Mesenchymal stem cell (in vitro differentiated cells and primary cell): ENCODE measurements around the gene SPSB2.
A peak's percentile ranks its signal among the peaks of the same experiment; 100 is the strongest.
"Not testable (repeated sequence)": the region's sequence is repeated elsewhere in the genome, so short reads cannot be mapped to it uniquely, and the experiment has no call there.

Experiments used
- DNase-seq: peaks from one replicate; pipeline ENCODE4 v3.0.0-alpha.2; 2013
- H2AFZ ChIP-seq: one replicate; pipeline ENCODE4 v1.6.1; 2013; ENCODE audit warnings: low read depth, mild to moderate bottlenecking, control low read depth, inconsistent platforms, low read length, moderate library complexity
- H2AK5ac ChIP-seq: 2 replicates; pipeline ENCODE4 v1.6.1; 2013; ENCODE audit warnings: low read length, moderate library complexity, mild to moderate bottlenecking, inconsistent platforms; ENCODE audit not compliant: severe bottlenecking
- H2BK120ac ChIP-seq: one replicate; pipeline ENCODE4 v1.6.1; 2013; ENCODE audit warnings: low read depth, mild to moderate bottlenecking, inconsistent platforms, low read length, moderate library complexity
- H2BK12ac ChIP-seq, 2 experiments: one replicate each; pipeline ENCODE4 v1.6.1; 2013; ENCODE audit warnings: inconsistent platforms in 2 of 2, low read length in 2 of 2, mild to moderate bottlenecking in 2 of 2, moderate library complexity in 2 of 2, control low read depth in 1 of 2
- H2BK15ac ChIP-seq: one replicate; pipeline ENCODE4 v1.6.1; 2013; ENCODE audit warnings: mild to moderate bottlenecking, low read depth, inconsistent platforms; ENCODE audit not compliant: poor library complexity, severe bottlenecking
- H2BK5ac ChIP-seq: 2 replicates; pipeline ENCODE4 v1.6.1; 2013; ENCODE audit warnings: low read depth, mild to moderate bottlenecking, low read length, control low read depth, inconsistent platforms; ENCODE audit not compliant: poor library complexity, severe bottlenecking
- H3K14ac ChIP-seq, 2 experiments: one replicate each; pipeline ENCODE4 v1.6.1; 2013; ENCODE audit warnings: inconsistent platforms in 2 of 2, low read length in 2 of 2, control low read depth in 1 of 2, mild to moderate bottlenecking in 1 of 2, moderate library complexity in 1 of 2
- H3K18ac ChIP-seq, 2 experiments: one replicate each; pipeline ENCODE4 v1.6.1; 2013; ENCODE audit warnings: inconsistent platforms in 2 of 2, low read length in 2 of 2, control low read depth in 1 of 2, low read depth in 1 of 2, mild to moderate bottlenecking in 1 of 2
- H3K23ac ChIP-seq, 2 experiments: one replicate each; pipeline ENCODE4 v1.6.1; 2013; ENCODE audit warnings: inconsistent platforms in 2 of 2, low read length in 2 of 2, mild to moderate bottlenecking in 2 of 2, moderate library complexity in 2 of 2, control low read depth in 1 of 2
- H3K27ac ChIP-seq: 2 replicates; pipeline ENCODE4 v1.5.1; 2013; ENCODE audit warnings: mild to moderate bottlenecking, moderate library complexity, low read length, control low read depth, inconsistent platforms; ENCODE audit not compliant: poor library complexity, severe bottlenecking
- H3K27me3 ChIP-seq, 2 experiments: 2 replicates each; pipeline versions ENCODE4 v1.6.1 to v1.7.0; 2013; ENCODE audit warnings: low read length in 2 of 2, mild to moderate bottlenecking in 2 of 2, moderate library complexity in 2 of 2, control low read depth in 1 of 2, inconsistent platforms in 1 of 2; ENCODE audit not compliant: control insufficient read depth in 1 of 2, insufficient read depth in 1 of 2
- H3K36me3 ChIP-seq, 2 experiments: 2 replicates each; pipeline versions ENCODE4 v1.6.1 to v1.7.0; 2013; ENCODE audit warnings: low read length in 2 of 2, control low read depth in 1 of 2, inconsistent platforms in 1 of 2, low read depth in 1 of 2, mild to moderate bottlenecking in 1 of 2; ENCODE audit not compliant: insufficient read depth in 2 of 2, control insufficient read depth in 1 of 2
- H3K4ac ChIP-seq, 2 experiments: one replicate each; pipeline ENCODE4 v1.6.1; 2013; ENCODE audit warnings: inconsistent platforms in 2 of 2, low read length in 2 of 2, mild to moderate bottlenecking in 2 of 2, moderate library complexity in 2 of 2, control low read depth in 1 of 2, low read depth in 1 of 2
- H3K4me1 ChIP-seq: 2 replicates; pipeline ENCODE4 v1.6.1; 2013; ENCODE audit warnings: low read depth, low read length, control low read depth; ENCODE audit not compliant: control insufficient read depth, insufficient read depth
- H3K4me2 ChIP-seq: 2 replicates; pipeline ENCODE4 v1.6.1; 2013; ENCODE audit warnings: low read length, mild to moderate bottlenecking, inconsistent platforms; ENCODE audit not compliant: poor library complexity, severe bottlenecking
- H3K4me3 ChIP-seq, 2 experiments: 2 replicates each; pipeline versions ENCODE4 v1.5.1 to v1.7.0; 2013; ENCODE audit warnings: low read length in 2 of 2, mild to moderate bottlenecking in 2 of 2, control low read depth in 1 of 2, low read depth in 1 of 2; ENCODE audit not compliant: insufficient read depth in 1 of 2
- H3K79me1 ChIP-seq: replicated peaks from 2 replicates; pipeline ENCODE4 v1.6.1; 2013; ENCODE audit warnings: mild to moderate bottlenecking, control low read depth, low read length, inconsistent platforms; ENCODE audit not compliant: poor library complexity, severe bottlenecking
- H3K9ac ChIP-seq: 2 replicates; pipeline ENCODE4 v1.7.0; 2013; ENCODE audit warnings: mild to moderate bottlenecking, low read length, moderate library complexity
- H3K9me3 ChIP-seq: 2 replicates; pipeline ENCODE4 v1.7.0; 2013; ENCODE audit warnings: mild to moderate bottlenecking, low read length; ENCODE audit not compliant: control insufficient read depth
- H4K8ac ChIP-seq: one replicate; pipeline ENCODE4 v1.6.1; 2013; ENCODE audit warnings: inconsistent platforms, mild to moderate bottlenecking, low read length, moderate library complexity
- H4K91ac ChIP-seq: one replicate; pipeline ENCODE4 v1.6.1; 2013; ENCODE audit warnings: mild to moderate bottlenecking, low read length, inconsistent platforms
- WGBS: methylation state at CpG from one replicate; pipeline ENCODE4 v1.1.7; 2013; ENCODE audit warnings: mixed read lengths; 5-methylcytosine and 5-hydroxymethylcytosine counted together

Gene SPSB2

DNA sequence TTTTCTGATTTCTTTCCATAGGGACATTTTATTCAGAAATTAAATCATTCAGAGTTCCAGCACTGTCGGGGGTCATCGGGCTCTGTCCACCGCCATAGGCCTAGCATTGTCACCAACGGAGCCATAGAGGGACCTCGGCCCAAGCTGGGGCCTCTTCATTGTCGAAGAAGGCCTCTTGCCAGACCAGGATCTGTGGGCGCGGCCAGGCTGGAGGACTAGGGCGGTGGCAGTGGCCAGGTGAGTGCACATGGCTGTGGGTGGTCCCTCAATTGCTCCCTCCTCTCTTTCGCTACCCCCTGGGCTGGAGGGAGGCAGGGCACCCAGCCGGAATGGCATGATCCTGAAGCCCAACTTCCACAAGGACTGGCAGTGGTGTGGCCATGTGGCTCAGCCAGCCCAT is 10.6 kb upstream of the SPSB2 start:
- 97% methylated on average over 11 of the region's 11 CpGs for WGBS
- Histone ChIP-seq H2BK15ac (no peak overlapping the region), H2AFZ (no peak overlapping the region), H3K9ac (no peak overlapping the region), H3K36me3 (peaks cover 15 to 25% of the 10 kb centered on the region in 2 experiments), H3K4me3 (no peak overlapping the region), H2BK12ac (no peak overlapping the region), H4K91ac (no peak overlapping the region), H3K4ac (no peak overlapping the region), H3K79me1 (peaks cover 16% of the 10 kb centered on the region), H3K14ac (no peak overlapping the region), H2AK5ac (no peak overlapping the region), H3K27me3 (no peaks in the 10 kb centered on the region), H4K8ac (no peak overlapping the region), H3K27ac (no peak overlapping the region), H3K9me3 (no peaks in the 10 kb centered on the region), H3K18ac (no peak overlapping the region), H3K4me2 (no peak overlapping the region), H3K23ac (no peak overlapping the region), H2BK120ac (no peak overlapping the region), H2BK5ac (no peak overlapping the region), H3K4me1 (peaks cover 19% of the 10 kb centered on the region)
- DNase-seq: no peak

DNA sequence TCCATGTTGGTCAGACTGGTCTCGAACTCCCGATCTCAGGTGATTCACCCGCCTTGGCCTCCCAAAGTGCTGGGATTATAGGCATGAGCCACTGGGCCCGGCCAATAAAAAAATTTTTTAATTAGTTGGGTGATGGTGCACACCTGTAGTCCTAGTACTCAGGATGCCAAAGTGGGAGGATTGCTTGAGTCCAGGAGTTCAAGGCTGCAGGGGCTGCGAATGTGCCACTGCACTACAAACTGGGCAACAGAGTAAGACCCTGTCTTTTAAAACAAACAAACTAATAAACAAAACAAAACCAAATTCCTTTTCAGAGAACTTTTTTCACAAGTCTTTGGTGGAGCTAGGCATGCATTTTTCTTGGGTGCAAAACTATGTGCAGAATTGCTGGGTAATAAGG is 10.1 kb upstream of the SPSB2 start:
- Histone ChIP-seq H3K4me3 (no peak overlapping the region), H3K14ac (no peak overlapping the region), H2BK15ac (no peak overlapping the region), H3K36me3 (peaks cover 15 to 21% of the 10 kb centered on the region in 2 experiments), H3K9me3 (no peaks in the 10 kb centered on the region), H3K27me3 (no peaks in the 10 kb centered on the region), H2BK120ac (no peak overlapping the region), H2BK12ac (no peak overlapping the region), H2BK5ac (no peak overlapping the region), H2AK5ac (no peak overlapping the region), H3K9ac (no peak overlapping the region), H4K91ac (no peak overlapping the region), H3K18ac (no peak overlapping the region), H3K23ac (no peak overlapping the region), H2AFZ (no peak overlapping the region), H3K4ac (no peak overlapping the region), H3K4me2 (no peak overlapping the region), H3K79me1 (peaks cover 16% of the 10 kb centered on the region), H3K4me1 (peaks cover 19% of the 10 kb centered on the region), H4K8ac (no peak overlapping the region), H3K27ac (no peak overlapping the region)
- WGBS: 100% methylated on average over 5 of the region's 5 CpGs
- DNase-seq: no peak

DNA sequence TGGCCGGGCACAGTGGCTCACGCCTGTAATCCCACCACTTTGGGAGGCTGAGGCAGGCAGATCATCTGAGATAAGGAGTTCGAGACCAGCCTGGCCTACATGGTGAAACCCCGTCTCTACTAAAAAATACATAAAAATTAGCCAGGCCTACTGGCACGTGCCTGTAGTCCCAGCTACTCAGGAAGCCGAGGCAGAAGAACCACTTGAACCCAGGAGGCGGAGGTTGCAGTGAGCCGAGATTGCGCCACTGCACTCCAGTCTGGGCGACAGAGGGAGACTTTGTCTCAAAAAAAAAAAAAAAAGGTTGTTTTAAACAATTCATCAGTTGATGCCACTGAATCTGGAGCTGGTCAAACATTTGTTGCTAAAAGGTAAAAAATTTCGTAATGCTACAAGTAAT is 6.7 kb upstream of the SPSB2 start:
- not testable (repeated sequence) for H3K4ac ChIP-seq, H4K91ac ChIP-seq
- peak overlapping the region; percentile 7 for H2AK5ac ChIP-seq

DNA sequence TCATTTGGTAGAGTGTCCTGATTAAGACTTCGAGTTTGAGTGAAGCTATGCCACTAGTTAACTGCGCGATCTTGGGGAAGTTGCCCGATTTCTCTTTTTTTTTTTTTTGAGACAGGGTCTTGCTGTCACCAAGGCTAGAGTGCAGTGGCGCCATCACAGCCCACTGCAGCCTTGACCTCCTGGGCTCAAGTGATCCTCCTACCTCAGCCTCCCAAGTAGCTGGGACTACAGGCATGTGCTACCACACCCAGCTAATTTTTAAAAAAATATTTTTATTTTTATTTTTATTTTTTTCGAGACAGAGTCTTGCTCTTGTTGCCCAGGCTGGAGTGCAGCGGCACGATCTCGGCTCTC is 889 bp upstream of the SPSB2 start:
- not testable (repeated sequence) for H4K91ac ChIP-seq, H2BK120ac ChIP-seq, H3K79me1 ChIP-seq, H2BK15ac ChIP-seq, H3K9me3 ChIP-seq, H4K8ac ChIP-seq, DNase-seq, H3K23ac ChIP-seq, H2AFZ ChIP-seq, H2BK5ac ChIP-seq, H3K27me3 ChIP-seq
- H3K4me3 ChIP-seq: peak overlapping the region; percentile 86 to 89
- H3K4me1 ChIP-seq: peaks cover 15% of the 10 kb centered on the region
- H3K18ac ChIP-seq: peak overlapping the region in 1 of 2 experiments; percentile 94
- peak overlapping the region; percentile 97 for H3K9ac ChIP-seq
- peak overlapping the region in 1 of 2 experiments; percentile 78 for H3K4ac ChIP-seq
- H2AK5ac ChIP-seq: peak overlapping the region; percentile 51
- peak overlapping the region in 1 of 2 experiments; percentile 83 for H3K14ac ChIP-seq
- peak overlapping the region; percentile 25 for H3K4me2 ChIP-seq
- H3K27ac ChIP-seq: peak overlapping the region; percentile 69
- H2BK12ac ChIP-seq: peak overlapping the region in 1 of 2 experiments; percentile 6
- 87% methylated on average over 8 of the region's 9 CpGs for WGBS
- H3K36me3 ChIP-seq: peaks cover 27 to 40% of the 10 kb centered on the region in 2 experiments

More for the DNA sequence above, 6.7 kb upstream of the SPSB2 start:
- H3K23ac ChIP-seq, H3K4me3 ChIP-seq, H3K9me3 ChIP-seq, H2AFZ ChIP-seq, H3K4me2 ChIP-seq, H2BK15ac ChIP-seq, H3K18ac ChIP-seq, H2BK12ac ChIP-seq, H3K27ac ChIP-seq, H3K27me3 ChIP-seq, H4K8ac ChIP-seq, H2BK5ac ChIP-seq, DNase-seq, H2BK120ac ChIP-seq, H3K14ac ChIP-seq, H3K9ac ChIP-seq: not testable (repeated sequence)
- H3K36me3 ChIP-seq: peaks cover 18 to 28% of the 10 kb centered on the region in 2 experiments
- 83% methylated on average over 9 of the region's 11 CpGs for WGBS
- H3K79me1 ChIP-seq: peaks cover 19% of the 10 kb centered on the region
- H3K4me1 ChIP-seq: peaks cover 13% of the 10 kb centered on the region
